ENCODE data around the gene DHRSX. TPM values are rescaled to one million over a fixed set of nuclear protein-coding genes. Genes with fewer than 3 reads are reported as not detected.
"Not testable (repeated sequence)": the region's sequence is repeated elsewhere in the genome, so short reads cannot be mapped to it uniquely, and the experiment has no call there.

Gene DHRSX
- total and polyA plus RNA-seq, 7 donors, result 5.6 to 19.3 (median 9.6) TPM

DNA sequence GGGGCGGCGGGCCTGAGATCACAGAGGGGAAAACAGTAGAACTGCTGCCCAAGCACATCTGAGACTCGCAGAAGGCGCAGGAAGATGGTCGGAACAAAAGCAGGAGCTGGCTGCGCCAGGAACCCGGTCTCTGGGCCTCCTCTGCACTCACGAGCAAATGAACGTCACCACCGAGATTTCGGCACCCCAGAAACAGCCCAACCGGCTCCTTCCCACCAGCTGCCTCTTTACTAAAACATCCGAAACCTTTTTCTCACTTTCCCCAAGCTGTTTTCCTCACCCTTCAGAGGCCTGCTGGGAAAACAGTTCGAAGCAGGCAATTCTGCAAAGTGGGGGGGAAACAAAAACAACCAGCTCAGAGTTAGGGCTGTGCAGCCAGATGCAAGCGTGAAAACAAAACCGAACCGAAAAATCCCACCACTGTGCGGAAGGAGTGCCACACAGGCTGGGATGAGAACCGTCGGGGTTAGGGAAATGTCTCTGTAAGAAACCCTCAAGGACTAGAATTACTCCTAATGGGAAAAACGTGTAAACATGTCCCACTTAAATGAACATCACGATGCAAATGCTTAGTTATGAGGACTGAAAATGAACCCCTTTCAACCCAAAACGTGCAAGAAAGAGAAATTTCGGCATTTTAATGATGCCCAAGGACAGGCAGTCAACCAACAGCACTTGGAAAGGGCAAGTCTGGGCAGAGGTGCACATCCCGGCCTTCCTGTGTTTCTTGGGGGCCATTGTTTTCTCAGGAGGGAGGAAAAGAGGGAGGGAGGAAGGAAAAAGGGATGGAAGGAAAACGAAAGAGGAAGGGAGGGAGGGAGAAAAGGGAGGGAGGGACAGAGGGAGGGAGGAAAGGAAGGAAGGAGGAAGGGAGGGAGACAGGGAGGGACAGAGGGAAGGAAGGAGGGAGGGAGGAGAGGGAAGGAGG, 15.8 kb downstream of the DHRSX start:
- peak overlapping the region; percentile 28 for H3K4me3 ChIP-seq
- DNase-seq, result no peak
- peaks cover 0 to 39% of the 10 kb centered on the region in 2 donors for H3K36me3 ChIP-seq (ENCODE audit: insufficient read depth in 1 of 2, low read depth in 1 of 2)
- H3K9me3 ChIP-seq, result no peaks in the 10 kb centered on the region
- peak in 2 of 4 donors; percentile 49 to 54 for ATAC-seq
- WGBS, 3 donors, result 38 to 54% (median 38%) methylated on average over 26 of the region's 26 CpGs
- intact Hi-C loops (cut with DNase I), result no loop called here
- TF ChIP-seq, protein P1, sequence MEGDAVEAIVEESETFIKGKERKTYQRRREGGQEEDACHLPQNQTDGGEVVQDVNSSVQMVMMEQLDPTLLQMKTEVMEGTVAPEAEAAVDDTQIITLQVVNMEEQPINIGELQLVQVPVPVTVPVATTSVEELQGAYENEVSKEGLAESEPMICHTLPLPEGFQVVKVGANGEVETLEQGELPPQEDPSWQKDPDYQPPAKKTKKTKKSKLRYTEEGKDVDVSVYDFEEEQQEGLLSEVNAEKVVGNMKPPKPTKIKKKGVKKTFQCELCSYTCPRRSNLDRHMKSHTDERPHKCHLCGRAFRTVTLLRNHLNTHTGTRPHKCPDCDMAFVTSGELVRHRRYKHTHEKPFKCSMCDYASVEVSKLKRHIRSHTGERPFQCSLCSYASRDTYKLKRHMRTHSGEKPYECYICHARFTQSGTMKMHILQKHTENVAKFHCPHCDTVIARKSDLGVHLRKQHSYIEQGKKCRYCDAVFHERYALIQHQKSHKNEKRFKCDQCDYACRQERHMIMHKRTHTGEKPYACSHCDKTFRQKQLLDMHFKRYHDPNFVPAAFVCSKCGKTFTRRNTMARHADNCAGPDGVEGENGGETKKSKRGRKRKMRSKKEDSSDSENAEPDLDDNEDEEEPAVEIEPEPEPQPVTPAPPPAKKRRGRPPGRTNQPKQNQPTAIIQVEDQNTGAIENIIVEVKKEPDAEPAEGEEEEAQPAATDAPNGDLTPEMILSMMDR (IDR thresholded peaks at IDR 0.05), result no peak
- peak overlapping the region; percentile 55 for H3K27ac ChIP-seq
- H3K4me1 ChIP-seq, result no peaks in the 10 kb centered on the region
- H3K27me3 ChIP-seq (ENCODE audit: insufficient read depth in 3 of 3, low read length in 2 of 3), result no peaks in the 10 kb centered on the region

DNA sequence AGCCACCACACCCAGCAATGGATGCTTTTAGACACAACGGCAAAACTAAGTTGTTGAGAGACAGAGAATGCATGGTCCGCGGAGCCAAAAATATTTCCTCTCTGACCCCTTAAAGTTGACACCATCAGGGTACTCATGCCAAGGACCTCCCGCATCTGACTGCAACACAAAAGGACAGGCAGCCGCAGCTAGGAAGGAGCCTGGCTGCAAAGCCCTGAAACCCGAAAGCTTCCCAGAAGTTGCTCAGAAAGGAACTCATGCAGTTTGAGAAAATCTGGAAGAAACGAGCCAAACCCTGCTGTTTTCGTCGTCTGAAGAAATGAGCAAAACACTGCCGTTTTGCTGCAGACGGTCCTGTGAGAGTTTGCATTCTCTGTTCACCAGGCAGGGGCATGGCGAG, 16.5 kb downstream of the DHRSX start:
- WGBS, 3 donors, result 30 to 44% (median 38%) methylated on average over 12 of the region's 12 CpGs
- TF ChIP-seq, protein P1 (IDR thresholded peaks at IDR 0.05), result no peak
- Histone ChIP-seq H3K4me3 (peak overlapping the region; percentile 28), H3K36me3 (ENCODE audit: insufficient read depth in 1 of 2, low read depth in 1 of 2) (peaks cover 0 to 32% of the 10 kb centered on the region in 2 donors), H3K9me3 (no peaks in the 10 kb centered on the region), H3K27me3 (ENCODE audit: insufficient read depth in 3 of 3, low read length in 2 of 3) (no peaks in the 10 kb centered on the region), H3K4me1 (no peaks in the 10 kb centered on the region), H3K27ac (peak overlapping the region; percentile 55)
- DNase-seq, result no peak
- ATAC-seq, result peak in 1 of 4 donors; percentile 52
- intact Hi-C loops (cut with DNase I), result no loop called here

DNA sequence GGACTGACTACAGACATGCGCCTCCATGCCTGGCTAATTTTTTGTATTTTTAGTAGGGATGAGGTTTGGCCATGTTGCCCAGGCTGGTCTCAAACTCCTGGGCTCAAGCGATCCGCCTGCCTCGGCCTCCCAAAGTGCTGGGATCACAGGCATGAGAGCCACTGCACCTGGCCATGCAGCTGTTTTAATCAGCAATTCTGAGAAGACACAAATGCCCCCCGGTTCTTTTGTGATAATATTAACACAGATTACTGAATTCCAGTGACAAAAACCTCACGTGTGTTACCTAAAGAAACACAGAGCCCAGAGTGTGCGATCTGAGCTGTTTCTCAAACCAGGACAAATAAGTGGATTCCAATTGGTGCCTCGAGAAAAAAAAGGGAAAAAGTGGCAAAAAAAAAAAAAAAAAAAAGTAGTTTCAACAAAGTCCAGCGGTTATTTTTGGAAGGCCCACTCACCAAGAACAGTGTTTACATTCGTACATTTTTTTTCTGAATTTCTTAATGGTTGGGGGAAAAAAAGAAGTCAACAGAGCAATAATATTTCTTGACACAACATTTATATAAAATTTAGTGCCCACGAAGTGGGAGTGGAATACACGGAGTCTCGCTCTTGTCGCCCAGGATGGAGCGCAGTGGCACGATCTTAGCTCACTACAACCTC, 17.2 kb downstream of the DHRSX start:
- ATAC-seq, result no peak
- H3K27me3 ChIP-seq (ENCODE audit: insufficient read depth in 3 of 3, low read length in 2 of 3), result no peaks in the 10 kb centered on the region
- DNase-seq, result no peak
- no peak overlapping the region for H3K4me3 ChIP-seq
- no peak overlapping the region for H3K27ac ChIP-seq
- no peaks in the 10 kb centered on the region for H3K9me3 ChIP-seq
- H3K4me1 ChIP-seq, result no peaks in the 10 kb centered on the region
- TF ChIP-seq, protein P1 (IDR thresholded peaks at IDR 0.05), result no peak
- H3K36me3 ChIP-seq (ENCODE audit: insufficient read depth in 1 of 2, low read depth in 1 of 2), result peaks cover 0 to 25% of the 10 kb centered on the region in 2 donors
- intact Hi-C loops (cut with DNase I), result no loop called here
- WGBS, 3 donors, result 62 to 76% (median 72%) methylated on average over 16 of the region's 16 CpGs

DNA sequence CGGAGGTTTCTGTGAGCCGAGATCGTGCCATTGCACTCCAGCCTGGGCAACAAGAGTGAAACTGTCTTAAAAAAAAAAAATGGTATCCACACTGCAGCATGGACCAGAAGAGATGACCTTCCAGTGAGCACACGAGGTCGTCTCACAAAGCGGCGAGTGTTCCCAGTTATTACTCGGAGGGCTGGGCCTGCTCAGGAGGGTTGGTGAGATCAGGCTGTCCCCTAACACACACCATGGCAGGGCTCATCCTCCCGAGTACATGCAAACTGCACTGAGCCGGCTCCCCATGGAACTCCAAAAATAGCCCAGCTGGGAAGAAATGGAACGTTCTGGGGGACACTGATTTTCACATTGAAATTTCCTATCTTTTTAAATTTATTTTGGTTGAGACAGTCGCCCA, 19.2 kb downstream of the DHRSX start:
- ATAC-seq; H3K27me3 ChIP-seq (ENCODE audit: insufficient read depth in 3 of 3, low read length in 2 of 3); H3K4me3 ChIP-seq; H3K27ac ChIP-seq; DNase-seq; H3K36me3 ChIP-seq (ENCODE audit: insufficient read depth in 1 of 2, low read depth in 1 of 2); H3K9me3 ChIP-seq; H3K4me1 ChIP-seq; intact Hi-C loops (cut with DNase I): not testable (repeated sequence)
- 65 to 83% (median 80%) methylated on average over 11 of the region's 12 CpGs for WGBS, 3 donors

DNA sequence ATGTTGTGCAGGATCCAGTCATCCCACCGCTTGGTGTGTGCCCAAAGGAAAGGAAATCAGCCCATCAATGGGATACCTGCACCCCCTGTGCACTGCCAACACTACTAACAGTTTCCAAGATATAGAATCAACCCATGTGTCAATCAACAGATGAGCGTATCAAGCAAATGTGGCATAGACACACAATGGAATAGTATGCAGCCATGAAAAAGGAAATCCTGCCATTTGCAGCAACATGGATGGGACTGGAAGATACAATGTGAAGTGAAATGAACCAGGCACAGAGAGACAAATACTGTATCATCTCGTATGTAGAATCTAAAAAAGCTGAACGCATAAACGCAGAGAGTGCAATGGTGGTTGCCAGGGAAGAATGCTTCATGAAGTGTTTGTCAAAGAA, 20.8 kb downstream of the DHRSX start:
- ATAC-seq; H3K9me3 ChIP-seq; DNase-seq; intact Hi-C loops (cut with DNase I); H3K27ac ChIP-seq; H3K36me3 ChIP-seq (ENCODE audit: insufficient read depth in 1 of 2, low read depth in 1 of 2); H3K27me3 ChIP-seq (ENCODE audit: insufficient read depth in 3 of 3, low read length in 2 of 3); H3K4me3 ChIP-seq; H3K4me1 ChIP-seq: not testable (repeated sequence)
- 91 to 99% (median 96%) methylated on average over 5 of the region's 5 CpGs for WGBS, 3 donors

Data from psoas muscle (tissue), 8 donors.